ENCODE measurements around the gene ANKS1B. TPM values are rescaled to one million over a fixed set of nuclear protein-coding genes. Genes with fewer than 3 reads are reported as not detected.

ANKS1B gene
- total and polyA plus RNA-seq, 10 of the 15 experiments (the other 5 are each of a cell fraction or from before 2014, with no cell fraction given) = 0.16 to 1.3 (median 0.82) TPM; not detected in 7

DNA sequence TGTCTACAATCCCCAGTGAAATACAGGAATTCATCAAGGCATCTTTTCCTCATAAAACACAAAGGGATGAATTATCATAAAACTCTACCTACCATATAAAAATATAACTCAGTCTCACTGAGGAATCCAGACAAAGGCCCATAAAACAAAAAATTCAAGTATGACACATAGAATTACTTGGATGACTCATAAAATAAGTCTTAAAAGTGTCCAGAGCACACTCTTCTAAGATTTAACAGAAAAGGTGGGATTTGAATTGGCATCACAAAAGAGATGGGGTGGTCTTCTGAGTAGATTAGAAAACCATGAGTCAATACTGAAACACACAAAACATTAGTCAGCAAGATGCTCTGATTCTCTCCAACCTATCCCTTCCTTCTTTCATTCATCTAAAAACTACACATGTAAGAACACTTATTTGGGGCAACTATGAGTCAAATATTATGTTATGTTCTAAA lies 539.8 kb downstream of the ANKS1B start:
- FAIRE-seq = no peak
- ATAC-seq = peak; percentile 76
- DNase-seq (ENCODE audit: low read depth, low spot score) = no peak
- no peak overlapping the region for H3K9ac ChIP-seq (ENCODE audit: control insufficient read depth, insufficient read depth, low read length)
- H3K79me2 ChIP-seq (ENCODE audit: control insufficient read depth, insufficient read depth, low read length) = no peaks in the 10 kb centered on the region
- H3K4me3 ChIP-seq = no peak overlapping the region
- H2AFZ ChIP-seq (ENCODE audit: control insufficient read depth, low read depth, low read length) = no peak overlapping the region
- ChIA-PET RAD21 (ENCODE audit: unreplicated experiment) (no interaction called here), SMC1A (ENCODE audit: uncharacterized antibody, unreplicated experiment) (interaction anchor here (1.1 kb wide), 1 partner anchor 54 kb away, joined by 4 read pairs; no protein-coding TSS in a partner anchor), CTCF (no interaction called here), POLR2A (no interaction called here)
- no peaks in the 10 kb centered on the region for H3K27me3 ChIP-seq (replicated peaks in 1 of 2; ENCODE audit: control insufficient read depth in 2 of 2, insufficient read depth in 2 of 2, low read length in 1 of 2)
- H3K27ac ChIP-seq (ENCODE audit: control insufficient read depth, insufficient read depth) = no peak overlapping the region
- intact Hi-C loops (cut with micrococcal nuclease; ENCODE audit: unreplicated experiment) = no loop called here
- TF ChIP-seq EZH2 (IDR thresholded peaks at IDR 0.05; ENCODE audit: borderline replicate concordance, control insufficient read depth, low read depth, low read length) = no peak
- TF ChIP-seq, protein P1, sequence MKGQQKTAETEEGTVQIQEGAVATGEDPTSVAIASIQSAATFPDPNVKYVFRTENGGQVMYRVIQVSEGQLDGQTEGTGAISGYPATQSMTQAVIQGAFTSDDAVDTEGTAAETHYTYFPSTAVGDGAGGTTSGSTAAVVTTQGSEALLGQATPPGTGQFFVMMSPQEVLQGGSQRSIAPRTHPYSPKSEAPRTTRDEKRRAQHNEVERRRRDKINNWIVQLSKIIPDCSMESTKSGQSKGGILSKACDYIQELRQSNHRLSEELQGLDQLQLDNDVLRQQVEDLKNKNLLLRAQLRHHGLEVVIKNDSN (IDR thresholded peaks at IDR 0.05; ENCODE audit: borderline replicate concordance, extremely low read length, insufficient read depth, low read depth, low read length) = no peak
- TF ChIP-seq ZSCAN29 (IDR thresholded peaks at IDR 0.05) = no peak
- TF ChIP-seq JUNB (IDR thresholded peaks at IDR 0.05) = peak; percentile 69
- TF ChIP-seq NFIC (IDR thresholded peaks at IDR 0.05; ENCODE audit: low read depth, low read length) = peak; percentile 47; the same call in 1 of the 2 replicates
- no peaks in the 10 kb centered on the region for H3K9me3 ChIP-seq (replicated peaks; ENCODE audit: control insufficient read depth, insufficient read depth, low read length)
- no peaks in the 10 kb centered on the region for H4K20me1 ChIP-seq (ENCODE audit: control insufficient read depth, insufficient read depth)
- in situ Hi-C loops (cut with MboI) = no loop called here
- no TSS peak for BruUV-seq (replicated peaks)
- H3K4me2 ChIP-seq (ENCODE audit: control insufficient read depth, insufficient read depth) = no peak overlapping the region
- H3K4me1 ChIP-seq (ENCODE audit: control insufficient read depth, insufficient read depth, low read length) = no peaks in the 10 kb centered on the region
- no peaks in the 10 kb centered on the region for H3K36me3 ChIP-seq (ENCODE audit: control insufficient read depth in 2 of 2, insufficient read depth in 2 of 2, low read length in 1 of 2)

DNA sequence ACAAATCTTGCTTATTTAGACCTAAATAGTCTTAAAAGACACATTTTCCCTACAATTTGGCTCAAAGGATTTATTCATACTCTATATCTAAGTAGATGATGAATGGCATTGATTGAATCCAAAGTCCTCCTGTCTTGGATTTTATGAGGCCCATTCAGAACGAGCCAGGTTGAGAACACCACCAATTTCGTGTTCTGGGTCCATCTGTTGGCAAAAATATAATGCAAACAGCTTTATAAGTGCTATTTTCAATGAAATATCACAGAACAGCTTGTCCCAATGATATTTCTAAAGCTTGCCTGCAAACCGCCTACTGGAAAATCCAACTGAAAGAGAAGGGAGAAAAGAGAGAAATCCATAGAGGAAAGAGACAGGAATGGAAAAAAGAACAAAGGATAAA lies 542.0 kb downstream of the ANKS1B start:
- no peak overlapping the region for H3K4me2 ChIP-seq (ENCODE audit: control insufficient read depth, insufficient read depth)
- WGBS (ENCODE audit: insufficient coverage, insufficient replicate concordance, low lambda C conversion rate, missing lambda C conversion rate) = 38% methylated on average over 3 of the region's 3 CpGs
- SMC1A ChIA-PET (ENCODE audit: uncharacterized antibody, unreplicated experiment) = interaction anchor here (0.6 kb wide), 1 partner anchor 127 kb away, joined by 3 read pairs; no protein-coding TSS in a partner anchor
- BruUV-seq (replicated peaks) = no TSS peak
- no peak overlapping the region for H3K9ac ChIP-seq (ENCODE audit: control insufficient read depth, insufficient read depth, low read length)
- RAD21 ChIA-PET (ENCODE audit: unreplicated experiment) = no interaction called here
- ATAC-seq (no peak), FAIRE-seq (no peak), DNase-seq (ENCODE audit: low read depth, low spot score) (no peak)
- H3K4me1 ChIP-seq (ENCODE audit: control insufficient read depth, insufficient read depth, low read length) = no peaks in the 10 kb centered on the region
- intact Hi-C loops (cut with micrococcal nuclease; ENCODE audit: unreplicated experiment) = no loop called here
- POLR2A ChIA-PET = no interaction called here
- H3K79me2 ChIP-seq (ENCODE audit: control insufficient read depth, insufficient read depth, low read length) = no peaks in the 10 kb centered on the region
- no peaks in the 10 kb centered on the region for H3K36me3 ChIP-seq (ENCODE audit: control insufficient read depth in 2 of 2, insufficient read depth in 2 of 2, low read length in 1 of 2)
- no peaks in the 10 kb centered on the region for H4K20me1 ChIP-seq (ENCODE audit: control insufficient read depth, insufficient read depth)
- in situ Hi-C loops (cut with MboI) = no loop called here
- H3K4me3 ChIP-seq = no peak overlapping the region
- TF ChIP-seq SMARCA5 (IDR thresholded peaks at IDR 0.05) (no peak), NBN (IDR thresholded peaks at IDR 0.05) (no peak)
- no peaks in the 10 kb centered on the region for H3K9me3 ChIP-seq (replicated peaks; ENCODE audit: control insufficient read depth, insufficient read depth, low read length)
- no peak overlapping the region for H2AFZ ChIP-seq (ENCODE audit: control insufficient read depth, low read depth, low read length)
- no peak overlapping the region for H3K27ac ChIP-seq (ENCODE audit: control insufficient read depth, insufficient read depth)
- CTCF ChIA-PET = no interaction called here
- H3K27me3 ChIP-seq (replicated peaks in 1 of 2; ENCODE audit: control insufficient read depth in 2 of 2, insufficient read depth in 2 of 2, low read length in 1 of 2) = no peaks in the 10 kb centered on the region
